Activated T-cell treated with anti-CD3 and anti-CD28 coated beads for 48 hours (primary cell): ENCODE data around the gene KRT222.

Experiments
- DNase-seq: peaks from one replicate; pipeline ENCODE4 v3.0.0-alpha.2; 2020; ENCODE audit warnings: low read depth

The KRT222 gene

GRCh38 chr17:40658396-40658795 is 6.6 kb downstream of the KRT222 start:
- DNase-seq, result no peak

- DNase-seq, result no peak
Observed at GRCh38 chr17:40651939-40652338, 13.0 kb downstream of the KRT222 start.

- DNase-seq, result no peak
Observed at GRCh38 chr17:40648384-40648968, 16.5 kb downstream of the KRT222 start.

- peak; percentile 61 for DNase-seq
Observed at GRCh38 chr17:40647624-40648383, 17.2 kb downstream of the KRT222 start, which contains the start of gene SMARCE1. SMARCE1 (minus strand) TSS chr17:40647818; CDS start chr17:40645802, 2,016 bp downstream.

GRCh38 chr17:40646791-40647623 is 18.0 kb downstream of the KRT222 start:
- no peak for DNase-seq

GRCh38 chr17:40645943-40646342 is 19.0 kb downstream of the KRT222 start:
- no peak for DNase-seq

- no peak for DNase-seq
Observed at GRCh38 chr17:40645291-40645690, 19.7 kb downstream of the KRT222 start.

- DNase-seq, result no peak
Observed at GRCh38 chr17:40637931-40638330, 27.0 kb downstream of the KRT222 start.

- DNase-seq, result no peak
Observed at GRCh38 chr17:40633871-40634270, 31.1 kb downstream of the KRT222 start.

- DNase-seq, result no peak
Observed at GRCh38 chr17:40632216-40632615, 32.8 kb downstream of the KRT222 start.

- DNase-seq, result no peak
Observed at GRCh38 chr17:40629842-40630241, 35.1 kb downstream of the KRT222 start.

GRCh38 chr17:40625311-40625710 is 39.7 kb downstream of the KRT222 start:
- no peak for DNase-seq

- no peak for DNase-seq
Observed at GRCh38 chr17:40623419-40624210, 41.4 kb downstream of the KRT222 start.

GRCh38 chr17:40622509-40622928 is 42.5 kb downstream of the KRT222 start:
- no peak for DNase-seq

GRCh38 chr17:40621578-40621977 is 43.4 kb downstream of the KRT222 start:
- no peak for DNase-seq

GRCh38 chr17:40621019-40621418 is 44.0 kb downstream of the KRT222 start:
- no peak for DNase-seq

GRCh38 chr17:40618754-40619625 is 46.0 kb downstream of the KRT222 start:
- DNase-seq, result no peak

GRCh38 chr17:40617678-40618240 is 47.2 kb downstream of the KRT222 start:
- DNase-seq, result no peak

- DNase-seq, result no peak
Observed at GRCh38 chr17:40616592-40616991, 48.4 kb downstream of the KRT222 start.

GRCh38 chr17:40615841-40616476 is 49.0 kb downstream of the KRT222 start:
- DNase-seq, result no peak
